GM21528 (cell line): Measurements from ENCODE around the gene ATR.
"Not testable (repeated sequence)": the region's sequence is repeated elsewhere in the genome, so short reads cannot be mapped to it uniquely, and the experiment has no call there.

ENCODE experiments used
- ATAC-seq: cut with Tn5 transposase; IDR thresholded peaks from one replicate; pipeline ENCODE4 v1.9.1; 2021; ENCODE audit warnings: mild to moderate bottlenecking, moderate library complexity; ENCODE audit not compliant: unreplicated experiment, low FRiP score

Gene ATR

DNA sequence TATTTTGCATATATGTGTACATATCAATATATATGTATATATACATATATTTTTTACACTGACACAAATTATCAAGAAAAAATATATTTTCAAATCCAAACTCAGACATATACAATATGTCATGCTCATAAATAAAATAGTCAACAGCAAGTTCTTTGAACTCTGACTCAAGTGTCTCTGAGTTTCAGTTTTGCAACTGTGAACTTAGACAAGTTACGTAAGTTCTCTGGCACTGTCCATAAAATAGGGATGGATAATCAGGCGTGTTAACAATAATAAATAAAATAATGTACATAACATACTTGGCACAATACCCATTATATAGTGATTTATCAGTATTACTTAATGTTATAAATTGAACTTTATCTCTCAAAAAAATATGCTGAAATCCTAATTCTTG lies 118.6 kb downstream of the ATR start:
- ATAC-seq: no peak

DNA sequence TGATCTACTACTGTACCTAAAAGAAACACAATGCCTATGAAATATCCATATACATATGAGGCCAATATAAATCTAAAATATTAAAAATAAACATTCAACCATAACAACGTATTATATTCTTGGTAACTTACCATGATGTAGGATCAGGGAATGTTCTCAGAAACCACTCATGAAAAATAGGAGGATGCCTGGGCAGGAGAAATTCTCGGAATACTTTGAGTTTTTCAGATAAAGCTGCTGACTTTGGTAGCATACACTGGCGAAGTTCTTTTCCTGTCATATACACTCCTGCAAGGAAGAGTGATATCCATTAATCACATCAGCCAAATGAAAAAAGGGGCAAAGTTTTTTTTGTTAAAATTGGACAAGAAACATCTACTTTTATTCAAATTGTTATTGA lies 119.4 kb downstream of the ATR start:
- no peak for ATAC-seq

DNA sequence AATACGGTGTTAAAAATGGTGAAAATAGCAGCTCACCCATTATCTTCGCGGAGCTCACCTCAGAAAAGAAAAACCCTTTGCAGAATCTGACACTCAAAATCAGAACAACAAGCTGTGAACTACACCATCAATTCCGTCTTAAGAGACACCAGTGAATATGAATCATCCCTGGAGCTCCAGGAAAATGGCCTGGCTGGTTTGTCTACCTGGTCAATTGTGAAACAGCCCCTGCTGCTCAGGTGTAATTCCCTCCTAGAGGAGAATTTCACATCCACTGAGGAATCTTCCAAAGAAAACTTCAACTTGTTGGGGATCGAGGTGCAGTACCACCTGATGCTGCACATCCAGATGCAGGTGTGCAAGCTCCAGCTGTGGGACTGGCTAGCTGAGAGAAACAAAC lies 127.7 kb downstream of the ATR start:
- no peak for ATAC-seq

DNA sequence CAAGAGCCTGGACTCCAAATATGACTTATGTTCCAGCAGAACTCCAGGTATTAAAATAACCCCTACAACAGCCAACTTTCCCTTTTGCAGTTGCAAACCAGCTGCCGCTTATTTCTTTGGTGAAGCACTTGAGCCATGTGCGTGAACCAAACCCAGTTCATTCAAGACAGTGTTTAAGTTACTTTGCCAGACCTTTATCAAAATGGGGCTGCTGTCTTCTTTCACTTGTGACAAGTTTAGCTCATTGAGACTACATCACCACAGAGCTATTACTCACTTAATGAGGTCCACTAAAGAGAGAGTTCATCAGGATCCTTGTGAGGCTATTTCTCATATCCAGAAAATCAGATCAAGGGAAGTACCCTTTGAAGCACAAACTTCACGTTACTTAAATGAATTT lies 128.3 kb downstream of the ATR start:
- ATAC-seq: no peak

DNA sequence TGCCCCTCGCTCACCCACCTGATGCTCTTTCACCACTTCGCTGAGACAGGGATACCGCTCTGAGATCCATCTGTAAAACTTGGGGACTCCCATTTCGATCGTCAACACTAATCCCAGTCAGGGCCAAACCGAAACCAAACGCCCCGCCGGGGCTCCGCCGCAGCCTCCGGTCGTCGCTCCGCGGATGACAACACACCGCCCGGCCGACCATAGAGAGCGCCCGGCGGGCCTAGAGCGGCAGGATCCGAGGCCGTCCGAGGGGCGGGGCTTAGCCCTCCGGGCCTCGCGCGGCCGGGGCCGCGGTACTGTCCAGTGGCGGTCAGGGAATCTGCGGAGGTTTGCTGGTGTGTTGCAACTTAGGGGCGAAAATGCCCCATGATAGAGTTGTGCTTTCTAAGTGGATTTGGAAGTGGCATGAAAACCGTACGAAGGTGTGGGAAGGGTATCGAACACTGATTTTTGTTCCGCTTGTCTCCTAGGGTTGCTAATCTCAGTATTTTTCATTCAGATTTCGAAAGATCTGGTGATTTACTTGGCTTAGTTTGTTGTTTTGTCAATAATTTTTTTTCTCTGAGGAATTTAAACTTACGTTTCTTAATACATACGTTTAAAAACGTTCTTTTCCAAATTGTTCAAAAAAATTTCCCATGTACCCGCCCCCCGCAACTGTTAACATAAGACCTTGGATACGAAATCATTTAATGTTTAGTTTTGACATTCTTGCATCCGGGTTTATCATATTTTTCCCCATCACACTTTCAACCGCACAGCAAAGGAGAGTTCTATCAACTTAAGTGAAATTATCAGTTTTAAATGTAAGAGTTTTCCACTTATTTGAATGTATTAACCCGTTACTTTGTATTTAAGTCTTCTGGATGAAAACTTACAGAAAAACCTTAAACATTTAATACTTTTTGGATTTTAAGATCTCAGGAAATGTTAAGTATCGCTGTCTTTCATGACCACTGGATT lies 130.4 kb downstream of the ATR start, which contains the start of gene XRN1:
Gene XRN1 (minus strand): TSS at position 186 of the 972 bp plus-strand sequence. CDS start 93 bp downstream, at position 93.
- ATAC-seq: peak; percentile 80

DNA sequence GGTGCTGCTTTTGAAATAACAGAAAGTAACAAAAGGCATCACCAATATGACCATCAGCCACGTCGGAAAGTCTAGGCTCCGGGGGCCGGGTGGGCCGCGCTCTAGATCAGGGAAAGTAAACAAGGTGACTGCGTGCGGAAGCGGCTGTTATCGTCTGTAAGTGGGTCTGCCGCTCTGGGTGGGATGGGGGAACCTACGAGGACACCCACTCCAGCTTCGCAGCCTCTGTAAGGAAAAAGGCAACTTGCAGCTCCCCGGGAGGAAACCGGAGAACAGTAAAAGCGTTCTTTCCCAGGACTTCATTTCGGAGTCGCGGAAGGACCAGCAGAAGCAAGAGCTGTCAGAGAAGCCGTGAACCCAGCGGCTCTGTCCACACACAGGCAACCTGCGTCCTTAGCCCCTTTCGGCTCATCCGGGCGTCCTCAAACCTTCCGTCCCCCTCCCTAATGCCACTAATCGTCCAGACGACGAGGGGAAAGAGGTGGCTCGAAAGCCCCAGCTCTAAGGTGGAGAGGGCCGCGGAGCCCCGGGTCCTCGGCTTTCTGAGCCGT lies 131.2 kb downstream of the ATR start:
- ATAC-seq: peak; percentile 41

DNA sequence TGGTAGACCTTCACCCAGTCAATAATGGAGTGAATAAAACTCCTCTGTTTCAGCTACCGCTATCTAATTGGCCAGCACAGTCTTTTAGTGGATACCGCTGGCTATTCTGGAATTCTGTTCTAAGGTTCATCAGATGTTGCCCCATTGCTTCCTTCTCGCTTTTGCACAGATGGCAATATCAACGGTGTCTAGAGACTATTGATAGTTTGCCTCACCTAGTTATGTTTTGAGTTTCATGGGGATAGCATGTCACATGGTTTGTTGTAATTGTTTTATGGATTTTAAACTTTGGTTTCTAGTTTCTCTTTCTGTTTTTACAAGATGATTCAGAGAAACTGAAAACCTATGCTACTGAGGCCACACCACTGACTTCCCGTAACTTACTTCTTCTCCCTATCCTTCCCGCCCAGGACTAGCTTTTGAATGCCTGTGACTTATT lies 132.7 kb downstream of the ATR start:
- no peak for ATAC-seq

DNA sequence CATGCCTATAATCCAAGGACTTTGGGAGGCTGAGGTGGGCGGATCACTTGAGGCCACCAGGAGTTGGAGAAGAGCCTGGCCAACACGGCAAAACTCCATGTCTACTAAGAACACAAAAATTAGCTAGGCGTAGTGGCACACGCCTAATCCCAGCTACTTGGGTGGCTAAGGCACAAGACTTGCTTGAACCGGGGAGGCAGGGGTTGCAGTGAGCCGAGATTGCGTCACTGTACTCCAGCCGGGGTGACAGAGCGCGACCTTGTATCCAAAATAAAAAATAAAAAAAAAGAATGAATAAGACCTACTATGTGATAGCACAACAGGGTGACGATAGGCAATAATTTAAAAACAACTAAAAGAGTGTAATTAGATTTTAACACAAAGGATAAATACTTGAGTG lies 134.2 kb downstream of the ATR start:
- ATAC-seq: no peak

DNA sequence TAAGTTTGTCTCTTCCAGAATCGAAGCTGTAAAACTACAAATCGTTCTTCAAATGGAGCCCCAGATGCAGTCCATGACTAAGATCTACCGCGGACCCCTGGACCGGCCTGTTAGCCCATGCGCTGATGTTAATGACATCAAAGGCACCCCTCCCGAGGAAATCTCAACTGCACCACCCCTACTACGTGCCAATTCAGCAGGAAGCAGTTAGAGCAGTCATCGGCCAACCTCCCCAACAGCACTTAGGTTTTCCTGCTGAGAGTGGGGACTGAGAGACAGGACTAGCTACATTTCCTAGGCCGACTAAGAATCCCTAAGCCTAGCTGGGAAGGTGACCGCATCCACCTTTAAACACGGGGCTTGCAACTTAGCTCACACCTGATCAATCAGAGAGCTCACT lies 135.5 kb downstream of the ATR start:
- not testable (repeated sequence) for ATAC-seq

DNA sequence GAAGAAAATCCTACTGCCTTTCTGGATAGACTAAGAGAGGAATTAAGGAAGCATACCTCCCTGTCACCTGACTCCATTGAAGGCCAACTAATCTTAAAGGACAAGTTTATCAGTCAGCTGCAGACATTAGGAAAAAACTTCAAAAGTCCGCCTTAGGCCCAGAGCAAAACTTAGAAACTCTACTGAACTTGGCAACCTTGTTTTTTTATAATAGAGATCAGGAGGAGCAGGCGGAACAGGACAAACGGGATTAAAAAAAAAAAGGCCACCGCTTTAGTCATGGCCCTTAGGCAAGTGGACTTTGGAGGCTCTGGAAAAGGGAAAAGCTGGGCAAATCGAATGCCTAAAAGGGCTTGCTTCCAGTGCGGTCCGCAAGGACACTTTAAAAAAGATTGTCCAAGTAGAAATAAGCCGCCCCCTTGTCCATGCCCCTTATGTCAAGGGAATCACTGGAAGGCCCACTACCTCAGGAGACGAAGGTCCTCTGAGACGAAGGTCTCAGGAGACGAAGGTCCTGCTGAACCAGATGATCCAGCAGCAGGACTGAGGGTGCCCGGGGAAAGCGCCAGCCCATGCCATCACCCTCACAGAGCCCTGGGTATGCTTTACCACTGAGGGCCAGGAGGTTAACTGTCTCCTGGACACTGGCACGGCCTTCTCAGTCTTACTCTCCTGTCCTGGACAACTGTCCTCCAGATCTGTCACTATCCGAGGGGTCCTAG lies 138.9 kb downstream of the ATR start:
- ATAC-seq: not testable (repeated sequence)

DNA sequence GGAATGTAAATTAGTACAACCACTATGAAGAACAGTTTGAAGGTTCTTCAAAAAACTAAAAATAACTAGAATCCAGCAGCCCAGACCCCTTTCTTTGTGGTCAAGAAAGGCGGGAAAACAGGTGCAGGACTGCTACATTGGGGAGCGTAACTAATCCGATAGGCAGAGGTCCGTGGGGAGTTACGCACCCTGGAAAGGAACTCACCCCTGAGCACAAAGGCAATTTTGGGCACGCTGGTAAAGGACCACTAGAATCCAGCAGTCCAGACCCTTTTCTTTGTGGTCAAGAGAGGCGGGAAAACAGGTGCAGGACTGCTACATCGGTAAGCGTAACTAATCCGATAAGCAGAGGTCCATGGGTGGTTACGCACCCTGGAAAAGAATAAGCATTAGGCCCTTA lies 140.4 kb downstream of the ATR start:
- not testable (repeated sequence) for ATAC-seq

DNA sequence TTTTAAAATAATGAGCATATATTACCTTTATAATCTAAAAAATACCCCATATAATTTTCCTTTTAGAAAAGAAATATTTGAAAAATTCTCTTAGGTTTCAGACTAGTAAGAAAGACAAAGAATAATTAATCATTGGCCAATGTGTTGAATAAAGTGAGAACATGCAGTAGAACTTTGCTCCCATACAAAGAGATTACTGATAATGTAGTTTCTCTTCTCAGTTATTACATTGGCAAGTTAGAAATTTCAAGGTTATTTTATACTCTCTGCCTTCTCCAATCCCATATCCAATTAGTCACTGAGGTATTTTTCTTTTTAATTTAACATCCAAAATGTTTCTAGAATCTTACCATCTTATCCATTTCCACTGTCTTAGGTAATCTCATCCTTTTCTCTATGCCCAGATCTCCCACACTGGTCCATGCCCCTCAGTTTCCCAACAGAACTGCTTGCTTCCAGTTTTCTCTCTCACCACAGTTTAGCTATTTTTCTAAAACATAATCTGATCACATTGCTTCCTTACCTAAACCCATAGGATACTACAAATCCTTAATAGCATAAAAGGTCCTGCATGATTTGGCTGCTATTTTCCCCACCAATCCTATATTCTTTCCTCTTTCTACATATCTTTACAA lies 141.5 kb downstream of the ATR start:
- no peak for ATAC-seq

DNA sequence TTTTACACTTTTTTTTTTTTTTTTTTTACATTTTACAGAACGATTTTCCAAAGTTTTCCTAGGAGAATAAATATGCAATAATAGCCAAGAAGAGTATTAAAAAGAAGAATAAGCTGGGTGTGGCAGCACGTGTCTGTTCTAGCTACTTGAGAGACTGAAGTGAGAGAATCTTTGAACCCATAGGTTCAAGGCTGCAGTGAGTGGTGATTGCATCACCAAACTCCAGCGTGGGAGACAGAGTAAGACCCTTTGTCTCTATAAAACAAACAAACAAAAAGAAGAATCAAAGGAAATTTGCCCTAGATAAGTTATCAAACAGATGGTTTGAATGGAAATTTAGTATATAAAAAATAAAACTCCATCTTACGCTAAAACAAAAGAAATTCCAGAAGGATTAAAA lies 144.0 kb downstream of the ATR start:
- no peak for ATAC-seq

DNA sequence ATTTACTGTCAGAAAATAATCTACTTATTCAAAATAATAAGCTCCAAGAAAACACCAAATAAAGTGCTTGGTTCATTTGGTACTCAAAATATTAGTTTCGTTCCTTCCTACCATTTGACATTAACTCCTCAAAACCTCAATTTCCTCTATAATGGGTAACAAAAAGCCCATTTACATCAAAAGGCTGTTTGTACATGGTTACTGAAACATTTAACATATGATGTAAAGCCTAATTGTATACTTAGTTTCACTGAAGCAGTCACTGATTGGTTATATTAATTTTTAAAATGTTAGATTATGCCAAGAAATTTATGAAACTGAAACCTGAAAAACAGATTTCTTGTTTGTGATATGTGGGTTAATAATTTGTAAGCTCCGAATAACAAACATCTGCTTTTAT lies 145.4 kb downstream of the ATR start:
- ATAC-seq: no peak

DNA sequence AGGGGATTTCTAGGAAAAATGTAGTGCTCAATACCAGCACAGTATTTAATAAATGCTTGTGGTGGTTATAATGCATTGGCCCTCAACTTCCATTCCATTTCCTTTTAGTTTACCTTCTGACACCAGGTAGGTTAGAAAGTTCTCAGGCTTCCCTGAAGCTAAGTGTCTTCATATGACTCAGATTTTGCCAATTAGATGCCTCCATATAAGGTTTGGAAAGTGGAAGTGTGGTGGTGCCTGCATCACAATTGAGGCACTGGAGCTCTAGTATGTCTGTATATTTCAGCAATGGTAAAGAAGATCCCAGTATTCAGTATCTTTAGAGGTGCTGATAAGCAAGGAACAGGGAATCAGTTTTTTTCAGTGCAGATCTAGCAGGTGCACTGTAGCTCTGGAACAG lies 149.0 kb downstream of the ATR start:
- ATAC-seq: no peak

DNA sequence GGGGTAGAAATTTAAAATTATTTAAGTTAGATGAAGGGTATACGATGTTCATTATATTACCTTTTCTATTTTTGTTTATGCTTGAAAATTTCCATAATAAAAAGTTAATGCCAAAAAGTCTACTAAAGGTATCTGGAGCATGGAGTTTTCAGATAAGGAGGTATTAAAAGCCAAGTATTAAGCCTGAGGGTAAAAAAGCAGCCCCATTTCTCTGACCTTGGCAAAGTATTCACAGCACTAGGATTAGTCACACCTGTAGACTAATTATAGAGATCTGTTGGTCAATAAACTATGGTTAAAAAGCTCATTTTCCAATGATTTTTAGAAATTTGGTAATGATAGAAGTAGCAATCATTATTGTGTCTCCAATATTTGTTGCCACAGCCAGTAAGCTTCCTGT lies 153.8 kb downstream of the ATR start:
- ATAC-seq: no peak

DNA sequence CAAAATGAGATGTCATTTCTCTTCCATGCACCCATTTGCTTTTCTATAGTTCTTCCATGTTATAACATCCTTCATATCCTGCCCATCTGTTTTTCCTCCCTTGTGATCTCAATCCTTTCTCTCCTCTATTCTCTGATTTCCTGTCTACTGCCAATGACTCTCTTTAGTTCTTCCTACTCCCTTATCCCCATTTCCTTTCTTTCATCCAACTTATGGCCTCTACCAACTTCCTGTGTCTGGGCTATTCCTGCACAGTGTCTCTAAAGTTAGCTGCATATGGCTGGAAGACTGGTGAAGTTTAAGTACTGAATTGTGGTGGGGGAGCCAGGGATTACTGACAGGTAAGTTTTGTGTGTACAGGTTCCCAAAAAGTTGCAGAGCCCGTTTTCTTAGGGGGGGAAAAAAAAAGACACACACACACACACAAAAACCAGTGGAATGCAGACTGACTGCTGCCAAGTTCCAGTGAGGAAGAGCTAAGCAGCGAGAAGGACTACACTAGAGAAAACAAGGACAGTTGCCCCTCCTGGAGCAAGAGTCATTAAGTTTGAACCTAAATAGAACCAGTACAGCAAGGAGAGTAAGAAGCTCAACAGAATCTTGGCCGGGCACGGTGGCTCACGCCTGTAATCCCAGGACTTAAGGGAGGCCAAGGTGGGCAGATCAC lies 159.5 kb downstream of the ATR start:
- ATAC-seq: no peak

DNA sequence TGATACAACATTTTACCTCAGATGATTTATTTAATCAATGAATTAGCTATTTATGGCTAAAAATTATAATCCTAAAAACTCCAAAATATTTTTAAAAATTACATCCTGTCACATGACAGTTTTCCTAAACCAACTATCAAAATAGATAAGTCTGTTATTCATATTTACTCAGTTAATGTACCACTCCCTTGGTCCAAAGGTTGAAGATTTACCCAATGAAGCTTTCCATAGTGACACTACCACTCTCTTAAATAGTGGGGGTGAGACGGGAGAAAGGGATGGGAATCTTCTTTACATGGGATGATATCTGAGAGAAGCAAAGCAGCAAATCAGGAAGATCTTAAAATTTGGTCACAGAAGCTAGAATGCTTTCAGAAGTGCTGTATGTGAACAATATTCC lies 161.2 kb downstream of the ATR start:
- no peak for ATAC-seq

DNA sequence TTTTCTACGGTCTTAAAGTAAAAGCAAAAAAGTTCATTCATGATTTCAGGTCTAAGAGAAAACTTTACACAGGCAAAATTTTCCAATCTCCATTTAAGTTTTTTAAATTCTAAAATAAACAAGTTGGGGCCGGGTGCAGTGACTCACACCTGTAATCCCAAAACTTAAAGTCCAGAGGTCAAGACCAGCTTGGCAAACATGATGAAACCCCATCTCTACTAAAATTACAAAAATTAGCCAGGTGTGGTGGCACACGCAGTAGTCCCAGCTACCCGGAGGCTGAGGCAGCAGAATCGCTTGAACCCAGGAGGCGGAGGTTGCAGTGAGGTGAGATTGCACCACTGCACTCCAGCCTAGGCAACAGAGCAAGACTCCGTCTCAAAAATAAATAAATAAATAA lies 178.0 kb downstream of the ATR start:
- ATAC-seq: not testable (repeated sequence)
